ENCODE measurements around the gene HERPUD1.
A peak's percentile ranks its signal among the peaks of the same experiment; 100 is the strongest.
"Not testable (repeated sequence)": the region's sequence is repeated elsewhere in the genome, so short reads cannot be mapped to it uniquely, and the experiment has no call there.

HERPUD1 gene

GRCh38 chr16:56918467-56919012 is 13.4 kb upstream of the HERPUD1 start:
- Mint-ChIP-seq H3K27ac (no peak overlapping the region), H3K36me3 (no peaks in the 10 kb centered on the region)

DNA sequence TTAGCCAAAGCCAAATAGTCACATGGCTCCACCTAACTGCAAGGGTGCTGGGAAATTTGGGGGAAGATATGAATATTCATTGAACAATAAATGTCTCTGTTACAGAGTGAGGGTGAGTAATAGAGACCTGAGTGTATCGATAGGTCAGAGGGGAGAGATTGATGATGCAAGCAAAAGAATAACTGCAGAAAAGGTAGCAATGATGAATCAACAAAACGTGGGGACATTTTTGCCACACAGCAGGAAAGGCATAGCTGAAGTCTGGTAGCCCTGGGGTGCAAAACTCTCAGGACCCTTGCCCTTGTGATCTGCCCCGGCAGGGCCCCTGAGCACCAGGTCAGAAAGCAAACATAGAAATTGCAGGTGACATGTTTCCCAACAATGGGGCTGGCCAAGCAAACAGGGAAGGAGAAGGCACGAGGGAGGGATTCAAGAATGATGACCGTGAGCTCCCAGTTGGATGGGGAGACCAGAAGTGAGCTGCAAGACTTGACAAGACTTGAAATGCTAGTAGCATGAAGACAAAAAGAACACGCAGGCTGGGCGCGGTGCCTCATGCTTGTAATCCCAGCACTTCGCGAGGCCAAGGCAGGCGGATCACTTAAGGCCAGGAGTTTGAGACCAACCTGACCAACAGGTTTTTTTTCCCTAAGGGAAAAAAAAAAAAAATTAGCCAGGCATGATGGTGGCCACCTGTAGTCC is 12.7 kb upstream of the HERPUD1 start:
- Mint-ChIP-seq H3K4me1 (ENCODE audit: low read depth) (peaks cover 19% of the 10 kb centered on the region), H3K27me3 (no peaks in the 10 kb centered on the region), H3K4me3 (no peak overlapping the region), H3K27ac (no peak overlapping the region), H3K9me3 (ENCODE audit: low read depth) (no peaks in the 10 kb centered on the region), H3K36me3 (no peaks in the 10 kb centered on the region)

More at GRCh38 chr16:56918467-56919012, 13.4 kb upstream of the HERPUD1 start:
- Mint-ChIP-seq H3K9me3 (ENCODE audit: low read depth) (no peaks in the 10 kb centered on the region), H3K4me3 (no peak overlapping the region), H3K27me3 (no peaks in the 10 kb centered on the region), H3K4me1 (ENCODE audit: low read depth) (peaks cover 19% of the 10 kb centered on the region)

DNA sequence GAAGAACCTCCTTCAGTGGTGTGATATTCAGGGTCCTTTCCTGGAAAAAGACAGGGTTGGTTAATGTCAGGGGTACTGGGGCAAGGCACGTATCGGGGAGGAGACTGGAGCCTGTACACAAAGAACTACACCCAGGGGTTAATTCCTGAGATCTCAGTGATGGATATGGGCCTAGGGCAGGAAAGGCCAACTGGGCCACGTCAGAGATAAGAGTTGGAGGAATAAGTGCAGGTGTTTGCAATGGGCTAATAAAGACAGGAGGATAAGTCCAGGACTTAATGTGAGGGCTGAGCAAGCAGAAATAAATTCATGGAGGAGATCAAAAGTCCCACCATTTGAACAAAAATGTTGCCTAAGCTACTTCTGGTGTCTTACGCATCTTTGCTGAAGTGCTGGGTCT is 10.4 kb upstream of the HERPUD1 start:
- Mint-ChIP-seq H3K4me3 (no peak overlapping the region), H3K27me3 (no peaks in the 10 kb centered on the region), H3K36me3 (no peaks in the 10 kb centered on the region), H3K4me1 (ENCODE audit: low read depth) (peaks cover 20% of the 10 kb centered on the region), H3K27ac (no peak overlapping the region), H3K9me3 (ENCODE audit: low read depth) (no peaks in the 10 kb centered on the region)

- H3K27me3 Mint-ChIP-seq = no peaks in the 10 kb centered on the region
- H3K27ac Mint-ChIP-seq = no peak overlapping the region
- H3K4me1 Mint-ChIP-seq (ENCODE audit: low read depth) = peaks cover 4% of the 10 kb centered on the region
- H3K36me3 Mint-ChIP-seq = no peaks in the 10 kb centered on the region
- no peak overlapping the region for H3K4me3 Mint-ChIP-seq
- no peaks in the 10 kb centered on the region for H3K9me3 Mint-ChIP-seq (ENCODE audit: low read depth)
These were observed 8.4 kb upstream of the HERPUD1 start for GRCh38 chr16:56923481-56924091.

- H3K4me1 Mint-ChIP-seq (ENCODE audit: low read depth) = peaks cover 8% of the 10 kb centered on the region
- no peaks in the 10 kb centered on the region for H3K9me3 Mint-ChIP-seq (ENCODE audit: low read depth)
- no peak overlapping the region for H3K4me3 Mint-ChIP-seq
- no peaks in the 10 kb centered on the region for H3K36me3 Mint-ChIP-seq
- no peaks in the 10 kb centered on the region for H3K27me3 Mint-ChIP-seq
- H3K27ac Mint-ChIP-seq = no peak overlapping the region
These were observed 4.5 kb upstream of the HERPUD1 start for GRCh38 chr16:56927471-56927870.

DNA sequence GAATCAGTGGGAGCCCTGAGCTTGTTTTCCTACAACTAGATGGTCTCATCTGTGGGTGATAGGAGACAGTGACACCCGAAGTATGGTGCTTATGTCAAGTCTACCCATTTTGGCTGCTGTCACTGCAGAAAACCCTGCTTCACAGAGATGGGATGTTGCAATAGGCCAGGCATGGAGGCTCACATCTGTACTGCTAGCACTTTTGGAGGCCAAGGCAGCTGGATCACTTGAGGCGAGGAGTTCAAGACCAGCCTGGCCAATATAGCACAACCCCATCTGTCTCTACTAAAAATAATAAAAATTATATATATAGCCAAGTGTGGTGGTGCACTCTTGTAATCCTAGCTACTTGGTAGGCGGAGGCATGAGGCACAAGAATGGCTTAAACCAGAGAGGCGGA is 2.3 kb upstream of the HERPUD1 start:
- Mint-ChIP-seq H3K36me3 (peaks cover 5% of the 10 kb centered on the region), H3K4me3 (no peak overlapping the region), H3K27ac (no peak overlapping the region), H3K9me3 (ENCODE audit: low read depth) (no peaks in the 10 kb centered on the region), H3K27me3 (no peaks in the 10 kb centered on the region), H3K4me1 (ENCODE audit: low read depth) (peaks cover 13% of the 10 kb centered on the region)

DNA sequence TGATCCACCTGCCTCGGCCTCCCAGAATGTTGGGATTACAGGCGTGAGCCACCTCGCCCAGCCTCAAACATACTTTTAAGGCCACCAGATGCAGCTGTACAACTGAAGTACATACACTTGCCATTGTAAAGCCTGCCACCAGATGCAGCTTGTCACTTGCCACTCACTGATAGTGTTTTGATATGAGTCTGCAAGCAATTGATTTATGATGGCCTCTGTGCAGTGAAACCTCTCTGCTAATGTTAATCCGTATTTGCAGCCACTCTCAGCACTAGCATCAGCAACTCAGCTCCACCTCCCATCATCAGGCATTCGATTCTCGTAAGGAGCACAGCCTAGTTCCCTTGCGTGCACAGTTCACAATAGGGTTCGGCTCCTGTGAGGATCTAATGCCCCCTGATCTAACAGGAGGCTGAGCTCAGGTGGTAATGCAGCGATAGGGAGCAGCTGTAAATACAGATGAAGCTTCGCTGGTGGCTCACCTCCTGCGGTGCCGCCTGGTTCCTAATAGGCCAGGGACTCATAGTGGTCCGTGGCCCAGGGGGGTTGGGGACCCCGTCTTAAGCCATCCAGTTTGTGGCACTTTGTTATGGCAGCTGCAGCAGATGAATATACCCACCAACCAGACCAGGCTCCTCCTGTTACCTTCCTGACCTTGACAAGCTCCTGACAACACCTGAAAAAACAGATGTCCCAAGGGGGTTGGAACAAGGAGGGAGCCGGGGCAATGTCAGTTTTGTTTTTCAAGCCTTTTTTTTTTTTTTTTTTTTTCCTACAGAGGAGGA is 1.3 kb upstream of the HERPUD1 start:
- peaks cover 21% of the 10 kb centered on the region for H3K4me1 Mint-ChIP-seq (ENCODE audit: low read depth)
- H3K36me3 Mint-ChIP-seq = peaks cover 8% of the 10 kb centered on the region
- peak overlapping the region; percentile 61 for H3K4me3 Mint-ChIP-seq
- peak overlapping the region; percentile 95 for H3K27ac Mint-ChIP-seq
- H3K27me3 Mint-ChIP-seq = no peaks in the 10 kb centered on the region
- H3K9me3 Mint-ChIP-seq (ENCODE audit: low read depth) = no peaks in the 10 kb centered on the region

GRCh38 chr16:56931271-56931891 is 561 bp upstream of the HERPUD1 start:
- H3K9me3 Mint-ChIP-seq (ENCODE audit: low read depth) = no peaks in the 10 kb centered on the region
- no peaks in the 10 kb centered on the region for H3K27me3 Mint-ChIP-seq
- H3K4me1 Mint-ChIP-seq (ENCODE audit: low read depth) = peaks cover 26% of the 10 kb centered on the region
- peak overlapping the region; percentile 95 for H3K27ac Mint-ChIP-seq
- H3K4me3 Mint-ChIP-seq = peak overlapping the region; percentile 61
- H3K36me3 Mint-ChIP-seq = peaks cover 8% of the 10 kb centered on the region

DNA sequence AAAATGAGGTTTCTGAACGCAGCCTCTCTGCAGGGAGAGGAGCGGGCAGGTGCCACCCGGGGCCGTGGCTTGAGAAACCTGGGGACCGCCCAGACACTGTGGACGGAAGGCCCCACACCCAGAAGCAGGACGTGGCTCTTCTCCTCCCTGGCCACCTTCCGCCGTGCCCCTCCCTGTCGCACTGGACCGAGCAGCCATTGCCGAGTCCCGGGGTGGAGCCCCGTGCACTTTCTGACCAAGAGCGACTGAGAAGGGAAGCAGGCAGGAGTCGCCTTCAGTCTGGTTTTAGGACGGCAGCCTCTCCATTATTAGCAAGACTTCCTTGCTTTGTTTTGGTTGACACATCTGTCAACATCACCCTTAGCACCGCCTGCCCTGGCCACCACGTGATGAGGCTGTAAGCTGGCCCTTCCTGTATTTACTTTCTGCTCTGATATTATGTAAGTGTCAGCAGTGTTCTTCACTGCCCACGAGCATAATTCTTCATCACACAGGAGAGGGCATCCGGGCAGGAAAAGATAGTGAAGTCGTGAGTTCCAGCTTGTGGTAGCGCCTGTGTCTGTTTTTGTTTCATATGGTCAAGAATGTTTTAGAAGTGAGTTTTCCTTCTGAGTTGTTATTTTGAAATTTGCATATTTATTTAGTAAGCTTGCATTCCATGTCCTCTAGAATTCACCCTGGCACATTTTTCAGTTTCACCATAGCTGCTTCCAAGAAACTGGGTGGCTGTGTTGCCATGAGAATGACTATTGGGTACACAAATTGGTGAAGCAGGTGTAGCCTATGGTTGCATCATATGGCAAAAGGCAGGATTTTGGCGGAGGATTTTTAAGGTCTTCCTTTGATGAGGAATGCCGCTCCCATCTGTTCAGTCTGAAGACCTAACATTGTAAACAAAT is 1.0 kb downstream of the HERPUD1 start:
- H3K36me3 Mint-ChIP-seq = peaks cover 16% of the 10 kb centered on the region
- H3K4me1 Mint-ChIP-seq (ENCODE audit: low read depth) = peaks cover 41% of the 10 kb centered on the region
- no peaks in the 10 kb centered on the region for H3K9me3 Mint-ChIP-seq (ENCODE audit: low read depth)
- H3K27ac Mint-ChIP-seq = peak overlapping the region; percentile 95
- H3K4me3 Mint-ChIP-seq = peak overlapping the region; percentile 97
- H3K27me3 Mint-ChIP-seq = no peaks in the 10 kb centered on the region

DNA sequence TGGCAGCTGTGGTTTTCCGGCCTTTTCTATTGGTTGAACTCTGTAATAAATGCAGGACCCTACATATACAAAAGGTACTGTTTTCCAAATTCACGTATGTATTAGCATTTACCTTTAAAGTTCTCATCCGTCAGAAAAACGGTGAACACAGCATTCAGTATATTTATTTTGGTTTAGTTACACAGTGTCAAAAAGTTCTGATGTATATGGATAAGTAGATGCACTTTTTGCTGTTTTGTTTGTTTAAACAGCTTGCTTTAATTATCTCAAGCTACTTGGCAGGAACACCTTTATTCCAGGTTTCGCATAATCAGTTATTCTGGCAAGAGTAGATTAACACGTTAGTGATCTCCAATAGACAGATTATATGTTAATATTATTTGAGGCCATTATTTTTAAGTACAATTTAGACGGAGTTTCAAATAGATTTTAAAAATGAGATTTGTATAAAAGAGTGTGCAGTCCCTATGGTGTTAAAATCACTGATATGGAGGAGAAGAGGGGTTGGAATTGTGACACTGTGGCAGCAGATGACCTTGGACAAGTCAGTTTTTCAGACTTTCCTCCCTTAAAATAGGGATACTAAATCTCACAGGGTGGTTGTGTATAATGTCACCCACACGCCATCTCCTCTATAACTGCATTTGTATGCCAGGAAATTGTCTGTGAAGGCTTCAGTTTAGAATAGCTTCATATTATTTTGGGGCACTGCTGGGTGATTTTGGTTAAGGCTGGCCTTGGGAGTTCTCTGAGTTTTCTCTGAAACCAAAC is 2.1 kb downstream of the HERPUD1 start:
- Mint-ChIP-seq H3K4me1 (ENCODE audit: low read depth) (peaks cover 52% of the 10 kb centered on the region), H3K4me3 (peak overlapping the region; percentile 97), H3K36me3 (peaks cover 24% of the 10 kb centered on the region), H3K27ac (peak overlapping the region; percentile 95), H3K9me3 (ENCODE audit: low read depth) (no peaks in the 10 kb centered on the region), H3K27me3 (no peaks in the 10 kb centered on the region)

DNA sequence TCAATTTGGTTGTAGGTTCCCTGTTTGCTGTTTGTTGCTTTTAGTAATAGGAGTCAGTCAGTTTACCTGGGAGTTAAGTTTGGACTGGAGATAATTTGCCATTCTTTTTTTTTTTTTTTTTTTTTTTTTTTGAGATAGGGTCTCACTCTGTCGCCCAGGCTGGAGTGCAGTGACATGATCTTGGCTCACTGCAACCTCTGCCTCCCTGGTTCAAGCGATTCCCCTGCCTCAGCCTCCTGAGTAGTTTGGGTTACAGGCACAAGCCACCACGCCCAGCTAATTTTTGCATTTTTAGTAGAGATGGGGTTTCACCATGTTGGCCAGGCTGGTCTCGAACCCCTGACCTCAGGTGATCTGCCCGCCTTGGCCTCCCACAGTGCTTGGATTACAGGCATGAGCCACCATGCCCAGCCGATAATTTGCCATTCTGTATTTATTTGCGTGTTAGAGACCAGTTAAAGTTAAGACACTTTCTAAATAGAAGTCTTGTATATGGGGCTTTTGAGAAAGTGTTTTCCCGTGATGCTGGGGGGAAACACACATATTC is 2.7 kb downstream of the HERPUD1 start:
- H3K27me3 Mint-ChIP-seq; H3K9me3 Mint-ChIP-seq (ENCODE audit: low read depth): not testable (repeated sequence)
- peaks cover 58% of the 10 kb centered on the region for H3K4me1 Mint-ChIP-seq (ENCODE audit: low read depth)
- H3K27ac Mint-ChIP-seq = peak overlapping the region; percentile 95
- H3K4me3 Mint-ChIP-seq = peak overlapping the region; percentile 97
- peaks cover 28% of the 10 kb centered on the region for H3K36me3 Mint-ChIP-seq

GRCh38 chr16:56935201-56935600 is 3.3 kb downstream of the HERPUD1 start:
- H3K4me1 Mint-ChIP-seq (ENCODE audit: low read depth) = peaks cover 64% of the 10 kb centered on the region
- H3K27ac Mint-ChIP-seq = peak overlapping the region; percentile 95
- no peaks in the 10 kb centered on the region for H3K9me3 Mint-ChIP-seq (ENCODE audit: low read depth)
- peak overlapping the region; percentile 97 for H3K4me3 Mint-ChIP-seq
- no peaks in the 10 kb centered on the region for H3K27me3 Mint-ChIP-seq
- peaks cover 28% of the 10 kb centered on the region for H3K36me3 Mint-ChIP-seq

DNA sequence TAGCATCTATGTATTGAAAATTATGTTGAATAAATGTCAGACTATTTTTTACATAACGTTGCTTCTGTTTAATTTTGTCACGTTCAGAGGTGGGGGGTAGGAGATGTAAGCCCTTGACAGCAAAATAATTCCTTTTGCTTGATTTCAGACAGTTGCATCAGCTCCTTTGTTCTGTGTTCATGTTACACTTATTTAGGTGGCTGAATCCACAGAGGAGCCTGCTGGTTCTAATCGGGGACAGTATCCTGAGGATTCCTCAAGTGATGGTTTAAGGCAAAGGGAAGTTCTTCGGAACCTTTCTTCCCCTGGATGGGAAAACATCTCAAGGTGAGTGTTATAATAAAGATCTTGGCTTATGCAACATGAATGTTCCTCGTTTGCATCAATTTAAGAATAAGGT is 4.5 kb downstream of the HERPUD1 start:
- H3K9me3 Mint-ChIP-seq (ENCODE audit: low read depth) = no peaks in the 10 kb centered on the region
- peak overlapping the region; percentile 95 for H3K27ac Mint-ChIP-seq
- H3K27me3 Mint-ChIP-seq = no peaks in the 10 kb centered on the region

More for the DNA sequence above, 4.5 kb downstream of the HERPUD1 start:
- Mint-ChIP-seq H3K4me1 (ENCODE audit: low read depth) (peaks cover 65% of the 10 kb centered on the region), H3K4me3 (peak overlapping the region; percentile 97), H3K36me3 (peaks cover 28% of the 10 kb centered on the region)
